Ovary (tissue), 3 donors: ENCODE measurements around the gene ATP8B4.

Source experiments
- CTCF ChIP-seq, 3 donors: fragments of 450-650 bp in 2 of 3; fragments of 200-600 bp in 1 of 3; IDR thresholded peaks; one replicate each; pipeline versions ENCODE4 v1.5.1 to v1.8.0; 2016 to 2022; ENCODE audit warnings: antibody characterized with exemption in 3 of 3, mild to moderate bottlenecking in 1 of 3
- EP300 ChIP-seq: sonication (generic); formaldehyde crosslinking; IDR thresholded peaks from one replicate; pipeline ENCODE4 v1.6.1; 2017; ENCODE audit warnings: antibody characterized with exemption
- POLR2A ChIP-seq: fragments of 450-650 bp; IDR thresholded peaks from one replicate; pipeline ENCODE4 v1.6.1; 2017; ENCODE audit warnings: antibody characterized with exemption, mild to moderate bottlenecking, moderate library complexity
- donor health status: DM: no; HTN: no; CAD: no.

GRCh38 chr15:49888323-49888693 lies 230.7 kb downstream of the ATP8B4 start:
- TF ChIP-seq CTCF (IDR thresholded peaks at IDR 0.05), result no peak
- TF ChIP-seq POLR2A, result no peak
- no peak for TF ChIP-seq EP300
